ENCODE data around the gene NHERF2.
"Not testable (repeated sequence)": the region's sequence is repeated elsewhere in the genome, so short reads cannot be mapped to it uniquely, and the experiment has no call there.

NHERF2 gene

DNA sequence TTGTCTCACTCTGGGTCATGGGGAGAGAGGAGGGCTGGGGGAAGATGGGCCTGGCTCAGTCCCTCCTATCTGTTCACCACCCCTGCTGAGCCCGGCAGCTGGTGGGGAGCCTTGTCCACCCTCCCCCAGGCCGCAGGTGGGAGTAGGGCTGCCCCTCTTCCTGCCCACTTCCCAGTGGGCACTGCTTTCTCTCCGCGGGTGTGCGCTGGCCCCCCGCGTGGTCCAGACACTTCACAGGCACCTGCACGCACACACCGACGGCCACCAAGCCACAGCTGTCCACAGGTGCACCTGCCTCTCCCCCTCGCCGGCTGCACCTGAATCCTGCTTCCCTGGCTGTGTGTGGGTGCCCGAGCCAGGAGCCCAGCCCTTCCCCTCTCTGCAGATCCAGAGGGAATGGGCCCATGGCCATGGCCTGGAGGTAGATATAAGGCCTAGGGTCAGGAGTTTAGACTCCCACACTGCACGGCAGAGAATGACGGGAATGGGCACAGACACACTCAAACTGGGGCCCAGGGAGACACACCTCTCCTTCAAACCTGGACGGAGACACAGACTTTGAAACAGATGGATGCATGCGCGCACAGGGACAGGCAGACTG lies 2.0 kb downstream of the NHERF2 start:
- DNase-seq = peak; percentile 53

DNA sequence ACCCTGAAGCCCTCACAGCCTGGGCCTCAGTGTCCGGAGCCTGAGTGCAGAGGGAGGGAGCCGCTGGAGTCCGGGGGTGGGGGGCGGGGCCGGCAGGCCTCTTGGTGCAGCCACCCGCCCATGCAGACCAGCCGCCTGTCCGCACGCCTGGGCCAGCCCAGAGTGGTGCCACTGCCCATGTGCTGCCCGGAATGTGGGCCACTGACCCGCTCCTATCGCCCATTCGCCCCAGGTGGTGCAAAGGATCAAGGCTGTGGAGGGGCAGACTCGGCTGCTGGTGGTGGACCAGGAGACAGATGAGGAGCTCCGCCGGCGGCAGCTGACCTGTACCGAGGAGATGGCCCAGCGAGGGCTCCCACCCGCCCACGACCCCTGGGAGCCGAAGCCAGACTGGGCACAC lies 2.6 kb downstream of the NHERF2 start:
- DNase-seq = no peak

DNA sequence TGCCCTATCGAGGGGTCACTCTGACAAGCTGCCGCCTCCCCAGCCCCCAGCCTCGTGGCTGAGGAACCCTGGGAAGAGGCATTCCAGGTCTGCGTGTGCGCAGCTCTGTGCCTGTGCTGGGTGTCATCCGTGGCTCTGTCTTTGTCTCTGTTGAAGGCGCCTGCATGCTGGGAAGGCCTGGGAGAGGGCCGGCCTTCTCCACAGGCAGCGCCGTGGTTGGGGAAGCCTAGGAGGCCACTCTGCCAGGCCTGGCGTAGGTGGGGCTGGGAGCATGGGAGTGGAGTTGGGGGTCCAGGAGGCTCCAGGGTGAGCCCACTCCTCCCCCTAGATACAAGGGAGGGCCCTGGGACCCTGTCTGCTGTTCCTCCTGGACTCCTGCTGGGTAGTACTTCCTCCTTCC lies 3.3 kb downstream of the NHERF2 start:
- no peak for DNase-seq

DNA sequence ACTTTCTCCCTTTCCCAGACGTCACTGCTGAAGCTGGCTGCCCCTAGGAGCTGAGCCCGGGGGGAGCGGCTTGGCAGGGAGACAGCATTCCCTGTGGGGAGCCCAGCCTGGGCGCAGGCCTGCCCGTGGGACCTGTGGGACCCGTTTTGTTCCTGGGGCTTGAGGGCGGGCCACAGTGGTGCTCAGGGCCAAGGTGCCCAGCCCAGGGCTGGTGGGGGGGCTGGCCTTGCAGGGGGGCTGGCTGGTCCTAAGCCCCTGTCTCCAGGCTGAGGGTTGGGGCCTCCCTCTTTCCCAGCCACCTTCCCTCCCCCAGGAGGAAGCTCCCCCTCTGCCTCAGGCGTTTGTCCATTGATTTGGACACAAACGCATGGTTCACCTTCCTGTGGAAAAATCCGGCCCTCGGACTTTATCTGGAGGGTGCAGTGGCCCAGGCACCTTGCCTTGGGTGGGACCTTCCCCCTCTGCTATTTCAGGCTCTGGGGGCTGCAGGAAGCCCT lies 4.4 kb downstream of the NHERF2 start:
- no peak for DNase-seq

DNA sequence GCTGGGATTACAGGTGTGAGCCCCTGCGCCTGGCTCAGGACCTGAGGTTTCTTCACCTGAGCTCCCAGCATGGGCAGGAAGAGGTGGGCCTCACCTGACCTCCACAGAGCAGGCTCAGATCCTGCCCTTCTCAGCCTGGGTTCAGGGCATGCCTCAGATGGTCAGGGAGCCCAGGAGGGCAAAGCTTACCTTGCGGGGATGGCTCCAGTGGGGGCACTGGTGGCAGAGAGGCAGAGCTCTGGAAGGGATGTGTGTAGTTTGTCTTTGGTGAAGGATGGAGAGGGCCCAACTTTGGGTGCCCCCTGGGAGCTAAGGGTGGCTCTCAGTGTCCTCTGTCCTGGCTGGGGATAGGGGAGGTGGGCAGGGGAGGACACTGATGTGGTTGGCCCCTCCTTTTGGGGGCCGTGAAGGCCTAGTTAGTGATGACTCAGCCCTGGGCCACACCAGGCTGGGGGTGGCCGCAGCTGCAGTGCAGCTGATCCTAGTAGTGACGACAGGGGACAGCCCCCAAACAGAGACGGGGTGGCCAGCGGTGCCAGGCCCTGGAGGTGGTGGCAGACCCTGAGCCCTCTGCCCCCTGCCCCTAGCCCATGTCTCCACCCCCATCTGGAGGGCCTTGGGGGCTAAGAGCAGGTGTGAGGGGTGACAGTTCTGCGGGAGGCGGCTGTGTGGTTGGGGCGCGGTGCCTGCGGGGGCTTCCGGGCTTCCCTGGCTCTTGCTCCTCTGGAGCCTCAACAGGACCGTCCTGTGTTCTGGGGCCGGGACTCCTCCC lies 5.8 kb downstream of the NHERF2 start:
- DNase-seq = no peak

DNA sequence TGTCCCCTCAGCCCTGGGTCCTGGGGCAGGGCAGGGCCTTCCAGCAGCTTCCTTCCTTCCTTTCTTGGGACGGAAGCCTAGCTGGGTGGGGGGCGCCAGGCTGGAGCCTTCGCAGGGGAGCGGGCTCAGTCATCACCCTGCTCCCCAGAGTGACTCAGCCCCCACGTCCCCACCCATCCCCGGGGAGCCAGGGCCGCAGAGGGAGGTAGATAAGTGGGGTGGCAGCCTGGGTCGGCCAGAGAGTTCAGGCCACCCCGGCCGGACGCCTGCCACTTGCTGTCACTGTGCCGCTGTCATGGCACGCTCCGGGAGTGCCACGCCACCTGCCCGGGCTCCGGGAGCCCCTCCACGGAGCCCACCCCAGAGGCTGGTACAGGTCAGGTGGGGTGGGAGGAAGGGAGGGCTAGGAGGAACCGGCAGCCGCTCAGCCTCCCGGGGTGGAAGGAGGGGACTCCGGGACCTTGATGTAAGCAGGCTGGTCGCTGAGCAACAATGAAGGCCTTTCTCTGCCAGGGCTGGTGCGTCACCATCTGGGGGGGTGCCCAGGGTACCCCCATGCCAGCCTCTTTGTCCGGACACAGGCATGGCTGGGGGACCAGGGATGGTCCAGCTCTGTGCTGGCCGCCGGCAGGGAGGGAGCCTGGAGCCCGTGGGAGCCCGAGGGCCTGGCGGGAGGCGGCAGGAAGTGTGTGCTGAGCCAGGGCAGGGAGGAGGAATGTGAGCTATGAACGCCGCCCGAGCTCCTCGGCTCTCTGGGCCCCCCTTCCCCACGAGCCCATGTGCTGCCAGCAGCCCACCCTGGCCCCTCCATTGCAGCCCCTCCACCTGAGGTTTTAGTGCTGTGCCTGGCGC lies 6.6 kb downstream of the NHERF2 start:
- peak; percentile 33 for DNase-seq

DNA sequence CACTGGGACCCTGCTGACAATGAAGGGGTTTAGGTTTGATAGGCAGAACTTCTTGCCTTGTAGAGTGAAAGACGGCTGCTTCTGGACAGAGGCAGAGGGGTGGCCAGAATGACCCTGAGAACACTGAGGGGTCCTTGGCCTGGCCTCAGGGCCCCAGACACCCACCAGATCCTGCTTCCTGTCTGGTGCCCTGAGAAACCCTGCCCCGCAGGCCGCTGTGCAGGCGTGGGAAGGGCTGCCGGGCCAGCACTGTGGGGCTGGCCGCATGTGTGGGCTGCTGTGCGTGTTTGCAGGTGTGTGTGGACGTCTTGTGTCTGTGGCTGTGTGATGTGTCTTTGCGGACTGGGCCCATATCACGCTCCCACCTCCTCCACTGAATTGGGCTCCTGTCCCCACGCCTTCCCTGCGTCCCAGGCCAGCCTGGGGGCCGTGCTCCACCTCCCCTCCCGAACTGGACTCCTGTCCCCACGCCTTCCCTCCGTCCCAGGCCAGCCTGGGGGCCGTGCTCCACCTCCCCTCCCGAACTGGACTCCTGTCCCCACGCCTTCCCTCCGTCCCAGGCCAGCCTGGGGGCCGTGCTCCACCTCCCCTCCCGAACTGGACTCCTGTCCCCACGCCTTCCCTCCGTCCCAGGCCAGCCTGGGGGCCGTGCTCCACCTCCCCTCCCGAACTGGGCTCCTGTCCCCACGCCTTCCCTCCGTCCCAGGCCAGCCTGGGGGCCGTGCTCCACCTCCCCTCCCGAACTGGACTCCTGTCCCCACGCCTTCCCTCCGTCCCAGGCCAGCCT lies 7.4 kb downstream of the NHERF2 start:
- not testable (repeated sequence) for DNase-seq

DNA sequence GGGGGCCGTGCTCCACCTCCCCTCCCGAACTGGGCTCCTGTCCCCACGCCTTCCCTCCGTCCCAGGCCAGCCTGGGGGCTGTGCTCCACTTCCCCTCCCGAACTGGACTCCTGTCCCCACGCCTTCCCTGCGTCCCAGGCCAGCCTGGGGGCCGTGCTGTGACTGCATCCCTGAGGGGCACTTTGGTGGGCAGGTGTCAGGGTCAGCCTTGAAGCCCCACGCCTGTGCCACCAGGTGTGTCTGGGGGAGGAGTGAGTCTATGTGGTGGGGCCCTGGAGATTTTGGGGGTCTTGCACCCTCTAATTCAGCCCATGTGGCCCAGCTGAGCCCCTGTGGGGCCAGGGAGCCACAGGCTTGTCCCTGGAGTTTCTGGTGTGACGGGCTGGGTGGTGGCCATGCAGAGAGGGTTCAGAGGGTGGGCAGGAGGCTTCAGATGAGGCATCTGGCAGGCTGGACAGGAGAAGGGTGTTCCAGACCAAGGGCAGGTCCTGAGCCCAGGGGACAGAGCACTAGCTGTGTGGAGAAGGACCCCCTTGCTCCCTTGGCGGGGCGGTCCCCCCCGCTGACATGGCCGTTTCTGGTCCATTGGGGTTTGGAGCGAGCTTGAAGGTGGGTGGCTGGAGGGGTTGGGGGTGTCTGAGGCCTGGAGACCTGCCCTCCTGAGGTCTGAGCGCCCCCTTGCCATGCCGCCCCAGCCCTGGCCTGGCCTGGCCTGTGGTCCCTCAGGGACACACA lies 8.2 kb downstream of the NHERF2 start:
- no peak for DNase-seq

DNA sequence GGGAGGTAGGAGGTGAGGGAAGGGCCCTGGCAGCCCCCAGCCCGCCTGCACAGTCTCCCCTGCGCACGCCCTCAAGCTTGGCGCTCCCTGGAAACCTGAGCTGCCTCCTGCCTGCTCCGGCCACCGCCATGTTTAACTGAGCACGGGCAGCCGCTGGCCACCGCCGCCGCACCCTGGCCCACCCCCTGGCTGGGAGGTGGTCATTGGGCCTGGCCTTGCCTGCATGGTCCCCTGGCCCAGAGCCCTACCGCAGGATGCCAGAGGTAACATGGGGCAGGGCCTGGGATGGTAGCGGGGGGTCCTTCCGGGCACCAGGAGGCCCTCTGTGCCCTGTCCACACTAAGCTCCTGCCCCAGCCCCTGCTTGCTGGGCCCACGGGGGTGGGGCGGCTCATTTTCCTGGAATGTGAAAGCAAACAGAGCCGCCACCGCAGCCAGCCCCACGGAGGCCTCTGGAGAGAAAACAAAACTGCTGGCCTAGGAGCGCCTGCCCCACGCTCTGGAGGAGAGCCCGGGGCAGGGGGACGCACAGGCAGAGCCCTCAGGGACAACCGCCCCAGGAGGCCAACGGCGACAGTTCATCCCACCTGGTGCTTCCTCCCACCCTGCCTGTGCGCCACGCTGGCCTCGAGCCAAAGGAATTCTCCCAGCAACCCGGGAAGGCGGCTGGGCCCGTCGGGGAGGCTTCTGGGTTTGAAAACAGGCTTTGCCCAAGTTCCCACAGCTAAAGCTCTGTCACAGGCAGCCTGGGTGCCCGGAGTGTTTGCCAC lies 8.9 kb downstream of the NHERF2 start:
- peak; percentile 84 for DNase-seq

DNA sequence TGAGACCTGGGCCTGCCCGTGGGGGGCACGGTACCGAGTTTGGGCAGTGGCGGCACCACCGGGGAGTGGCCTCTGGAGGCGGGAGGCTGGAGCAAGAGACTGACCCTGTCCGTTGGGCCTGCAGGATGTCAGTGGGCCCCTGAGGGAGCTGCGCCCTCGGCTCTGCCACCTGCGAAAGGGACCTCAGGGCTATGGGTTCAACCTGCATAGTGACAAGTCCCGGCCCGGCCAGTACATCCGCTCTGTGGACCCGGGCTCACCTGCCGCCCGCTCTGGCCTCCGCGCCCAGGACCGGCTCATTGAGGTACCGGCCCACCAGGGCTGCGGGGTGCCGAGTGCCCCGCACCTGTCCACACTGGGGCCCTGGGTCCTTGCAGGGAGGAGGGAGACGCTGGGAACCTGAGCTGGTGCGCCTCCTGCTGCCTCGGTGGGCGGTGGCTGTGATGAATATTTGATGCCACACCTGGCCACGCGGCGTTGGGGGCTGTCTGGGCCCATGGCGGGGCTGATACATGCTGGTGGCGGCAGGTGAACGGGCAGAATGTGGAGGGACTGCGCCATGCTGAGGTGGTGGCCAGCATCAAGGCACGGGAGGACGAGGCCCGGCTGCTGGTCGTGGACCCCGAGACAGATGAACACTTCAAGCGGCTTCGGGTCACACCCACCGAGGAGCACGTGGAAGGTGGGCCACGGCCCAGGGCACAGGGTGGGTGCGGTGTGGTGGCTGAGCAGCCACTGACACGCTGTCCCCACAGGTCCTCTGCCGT lies 9.7 kb downstream of the NHERF2 start:
- DNase-seq = no peak

DNA sequence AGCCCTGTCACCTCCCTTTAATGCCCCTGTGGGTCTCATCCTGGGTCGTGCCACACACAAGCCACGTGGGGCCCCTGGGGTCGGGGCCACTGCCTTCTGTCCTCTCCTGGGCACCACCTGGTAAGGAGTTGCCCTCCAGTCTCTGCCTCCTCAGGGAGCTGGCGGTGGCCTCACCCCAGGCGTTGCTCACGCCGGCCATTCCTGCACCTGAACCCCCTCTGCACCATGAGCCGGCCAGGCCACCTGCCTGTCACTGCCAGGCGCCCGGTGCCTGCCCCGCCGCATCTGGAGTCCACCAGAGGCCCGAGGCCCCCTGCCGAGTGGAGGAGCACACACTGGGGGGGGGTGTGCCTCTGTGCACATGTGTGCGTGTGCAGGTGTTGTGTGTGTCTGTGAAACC lies 10.4 kb downstream of the NHERF2 start:
- no peak for DNase-seq

DNA sequence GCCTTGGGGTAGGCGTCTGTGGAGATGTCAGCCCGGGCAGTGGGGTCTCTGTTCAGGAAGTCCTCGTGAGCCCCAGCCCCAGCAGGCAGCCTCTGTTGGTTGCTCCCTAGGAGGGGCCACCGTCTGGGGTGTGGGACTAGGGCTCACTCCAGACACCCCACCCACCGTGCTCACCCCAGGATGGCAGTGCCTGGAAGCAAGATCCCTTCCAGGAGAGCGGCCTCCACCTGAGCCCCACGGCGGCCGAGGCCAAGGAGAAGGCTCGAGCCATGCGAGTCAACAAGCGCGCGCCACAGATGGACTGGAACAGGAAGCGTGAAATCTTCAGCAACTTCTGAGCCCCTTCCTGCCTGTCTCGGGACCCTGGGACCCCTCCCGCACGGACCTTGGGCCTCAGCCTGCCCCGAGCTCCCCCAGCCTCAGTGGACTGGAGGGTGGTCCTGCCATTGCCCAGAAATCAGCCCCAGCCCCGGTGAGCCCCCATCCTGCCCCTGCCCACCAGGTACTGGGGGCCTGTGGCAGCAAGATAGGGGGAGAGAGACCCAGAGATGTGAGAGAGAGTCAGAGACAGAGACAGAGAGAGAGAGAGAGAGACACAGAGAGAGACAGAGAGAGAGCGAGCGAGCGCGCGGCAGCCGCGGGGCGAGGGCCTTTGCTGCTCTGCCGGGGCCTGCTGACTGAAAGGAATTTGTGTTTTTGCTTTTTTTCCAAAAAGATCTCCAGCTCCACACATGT lies 11.1 kb downstream of the NHERF2 start:
- no peak for DNase-seq

DNA sequence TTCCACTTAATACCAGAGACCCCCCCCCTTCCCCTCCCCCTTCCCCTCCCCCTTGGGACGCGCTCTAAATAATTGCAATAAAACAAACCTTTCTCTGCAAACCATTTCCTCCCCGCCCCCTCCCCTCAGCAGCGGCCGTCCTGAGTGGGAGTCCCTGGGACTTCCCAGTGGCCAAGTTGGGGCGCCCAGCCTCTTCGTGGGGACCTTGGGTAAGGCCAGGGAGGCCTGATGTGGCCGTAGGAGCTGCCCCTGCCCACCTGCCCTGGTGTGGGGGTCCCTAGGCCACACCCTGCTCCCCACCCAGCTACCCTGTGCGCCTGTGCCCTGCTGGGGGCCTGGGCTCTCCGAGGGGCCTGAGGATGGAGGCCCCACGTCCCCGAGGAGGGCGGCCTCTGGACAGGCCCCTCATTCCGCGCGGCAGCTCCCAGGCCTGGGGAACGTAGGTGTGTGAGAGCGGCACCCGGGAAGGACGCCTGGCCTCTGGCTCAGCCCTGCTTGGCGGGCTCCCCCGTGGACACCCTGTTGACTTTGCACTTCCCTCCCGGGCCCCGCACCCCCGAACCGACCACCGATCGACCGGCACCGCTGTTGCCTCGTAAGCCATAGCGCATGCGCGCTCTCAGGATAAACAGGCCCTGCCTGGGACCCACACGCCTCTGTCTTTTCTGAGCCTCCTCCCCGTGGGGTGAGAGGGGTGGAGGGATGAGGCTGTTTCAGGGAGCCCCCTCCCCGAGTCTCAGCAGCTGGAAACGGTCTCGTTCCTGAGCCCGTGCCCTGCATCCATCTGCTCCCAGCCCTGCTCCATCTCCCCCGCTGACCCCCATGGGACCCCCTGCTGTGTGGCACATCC lies 11.9 kb downstream of the NHERF2 start:
- DNase-seq = no peak

DNA sequence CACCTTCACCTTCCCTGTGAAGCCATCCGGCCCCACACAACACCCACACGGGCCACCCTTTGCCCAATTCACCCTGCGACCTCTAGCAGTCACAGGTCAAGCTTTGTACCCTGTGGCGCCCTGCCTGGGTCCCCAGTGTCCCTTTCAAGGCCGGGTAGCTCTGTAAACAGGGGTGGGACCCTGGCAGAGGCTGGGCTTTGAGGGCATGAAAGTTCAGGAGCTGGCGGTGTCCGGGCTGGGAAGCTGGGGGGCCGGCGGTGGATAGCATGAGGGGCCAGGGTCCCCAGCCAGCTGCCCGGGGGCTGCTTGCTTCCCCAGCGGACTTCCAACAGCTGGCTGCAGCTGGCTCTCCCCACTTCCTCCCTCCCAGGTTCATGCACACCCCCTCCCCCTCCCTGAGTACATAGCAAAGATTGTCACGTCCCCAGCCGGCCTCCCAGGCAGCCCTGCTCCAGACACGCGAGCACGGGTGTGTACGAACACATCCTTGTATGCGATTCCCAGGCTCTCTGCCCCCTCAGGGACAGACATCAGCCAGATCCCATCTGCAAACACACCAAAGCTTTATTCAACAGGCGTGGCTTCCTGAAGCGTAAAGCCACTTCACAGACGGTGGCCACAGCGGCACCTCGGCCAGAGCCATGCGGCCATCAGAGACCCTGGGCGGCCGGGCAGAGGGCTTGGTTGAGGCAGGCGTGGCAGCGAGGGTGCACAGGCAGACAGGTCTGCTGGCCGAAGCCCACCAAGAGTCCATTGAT lies 12.8 kb downstream of the NHERF2 start:
- DNase-seq = peak; percentile 47

DNA sequence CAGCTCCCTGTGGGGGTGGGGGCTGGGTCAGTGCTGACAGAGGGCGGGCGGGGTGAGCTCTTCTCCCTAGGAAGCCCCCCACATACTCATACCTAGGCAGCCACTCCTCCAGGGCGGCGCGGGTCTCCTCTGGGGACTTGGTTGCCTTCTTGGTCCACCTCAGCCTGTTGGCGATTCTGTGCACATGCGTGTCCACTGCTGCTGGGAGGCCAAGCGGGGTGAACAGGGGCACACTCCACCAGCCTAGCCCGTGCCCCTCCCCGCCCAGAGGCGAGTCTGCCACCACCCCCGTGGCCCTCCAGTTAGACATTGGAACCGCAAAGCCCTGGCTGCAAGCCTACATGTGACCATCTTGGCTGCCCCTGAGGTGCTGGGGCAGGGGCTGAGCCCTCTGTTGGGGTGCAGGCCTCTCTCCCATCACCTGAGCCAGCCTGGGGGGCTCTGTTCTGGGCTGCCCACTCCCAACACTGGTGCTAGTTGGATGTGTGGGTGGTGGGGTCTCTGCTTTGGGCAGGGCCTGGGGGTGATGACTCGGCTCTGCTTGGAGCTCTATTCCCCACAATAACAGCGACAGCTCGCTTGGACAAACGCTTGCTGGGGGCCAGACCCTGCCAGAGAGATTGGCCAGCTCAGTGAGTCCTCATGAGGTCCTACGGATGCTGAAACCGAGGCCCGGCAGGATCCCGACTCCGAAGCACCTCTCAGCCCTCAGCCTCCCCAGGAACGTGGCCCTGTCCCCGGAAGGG lies 13.5 kb downstream of the NHERF2 start:
- DNase-seq = no peak

DNA sequence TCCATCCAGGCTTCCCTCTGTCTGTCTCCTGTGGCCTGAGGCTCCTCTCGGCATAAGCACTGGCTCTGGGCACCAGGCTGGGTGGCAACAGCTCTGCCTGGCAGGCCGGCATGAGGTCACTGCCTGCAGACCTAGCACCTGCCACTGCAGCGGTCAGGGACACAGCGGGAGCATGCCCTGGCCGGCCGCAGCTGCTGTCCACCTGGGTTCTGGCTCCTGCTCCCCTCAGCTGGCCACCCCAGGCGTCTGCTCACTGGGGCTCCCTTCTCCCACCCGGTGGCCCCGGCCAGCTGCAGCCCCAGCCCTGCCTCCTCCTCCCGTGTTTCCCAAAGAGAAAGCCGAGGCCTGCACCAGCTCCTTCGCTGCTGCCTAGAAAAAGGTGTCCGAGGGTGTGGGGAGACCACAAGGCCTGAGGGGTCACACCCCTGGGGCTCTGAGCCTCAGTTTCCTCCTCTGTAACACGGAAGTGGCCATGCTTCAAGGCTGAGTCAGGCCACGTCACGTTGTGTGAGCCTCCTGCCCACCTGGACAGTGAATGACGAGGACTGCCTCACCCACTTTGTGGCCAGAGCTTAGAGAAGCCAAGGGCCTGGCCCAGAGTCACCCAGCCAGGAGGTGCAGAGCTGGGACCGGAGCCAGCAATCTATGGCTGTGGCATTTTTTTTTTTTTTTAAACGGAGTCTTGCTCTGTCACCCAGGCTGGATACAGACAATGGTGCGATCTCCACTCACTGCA lies 14.3 kb downstream of the NHERF2 start:
- no peak for DNase-seq

Data from NCI-H69 (cell line).